K562 (cell line): Measurements from ENCODE around the gene SPDYE17. TPM values are rescaled to one million over a fixed set of nuclear protein-coding genes. Genes with fewer than 3 reads are reported as not detected.
A peak's percentile ranks its signal among the peaks of the same experiment; 100 is the strongest.
"Not testable (repeated sequence)": the region's sequence is repeated elsewhere in the genome, so short reads cannot be mapped to it uniquely, and the experiment has no call there.

Experiments
- ATAC-seq: fragments of 200-7000 bp; cut with Tn5 transposase; 3 replicates; pipeline ENCODE4 v1.9.1; 2020; ENCODE audit warnings: moderate library complexity
- BruUV-seq: library from RNA; stranded (reverse); fragments of 400-500 nt; replicated peaks from 2 replicates; lab custom pipeline; 2021; lab: Mats Ljungman, UMichigan
- CTCF ChIA-PET: fragments of 300-600 bp; formaldehyde crosslinking; extraction: SDS; loops from one replicate; lab custom pipeline; 2021; ENCODE audit warnings: low intra/inter-chr PET ratio; lab: Yijun Ruan, JAX
- POLR2A ChIA-PET: fragments of 300-600, 350-650 bp; sonication (Branson Sonifier 250); formaldehyde crosslinking; extraction: SDS; loops from one replicate; lab custom pipeline; 2021; ENCODE audit warnings: antibody characterized with exemption, inconsistent platforms; lab: Yijun Ruan, JAX
- DNase-seq, 4 experiments: peaks; one replicate each; pipeline versions ENCODE4 v3.0.0 to v3.0.0-alpha.2; 2011 to 2018; ENCODE audit warnings: low spot score in 3 of 4, mixed read lengths in 3 of 4; ENCODE audit errors: extremely low read depth in 1 of 4
- FAIRE-seq: peaks from 2 replicates; lab custom pipeline; 2011; peaks lifted over from hg19 to GRCh38; lab: Jason Lieb, UNC
- H2AFZ ChIP-seq: 2 replicates; pipeline ENCODE4 v1.6.0; 2011; ENCODE audit warnings: low read depth, low read length, control low read depth, inconsistent platforms
- H3K27ac ChIP-seq: fragments of 200-600 bp; 3 replicates; pipeline ENCODE4 v1.8.0; 2011; ENCODE audit warnings: low read depth, mild to moderate bottlenecking, control low read depth, inconsistent platforms, low read length, moderate library complexity, mixed read lengths; ENCODE audit errors: extremely low read depth
- H3K27me3 ChIP-seq, 2 experiments: fragments of 300-600 bp in 1 of 2; 2 replicates in 1 of 2; 3 replicates in 1 of 2; pipeline versions ENCODE4 v1.6.0 to v1.8.0; 2011; ENCODE audit warnings: inconsistent platforms in 2 of 2, low read length in 2 of 2, mild to moderate bottlenecking in 1 of 2, mixed read lengths in 1 of 2, moderate library complexity in 1 of 2; ENCODE audit not compliant: control insufficient read depth in 2 of 2, insufficient read depth in 2 of 2
- H3K36me3 ChIP-seq: fragments of 300-600 bp; 3 replicates; pipeline ENCODE4 v1.8.0; 2011; ENCODE audit warnings: mild to moderate bottlenecking, low read length, inconsistent platforms; ENCODE audit not compliant: control insufficient read depth, insufficient read depth
- H3K4me1 ChIP-seq, 2 experiments: fragments of 200-600 bp in 1 of 2; replicated peaks in 1 of 2; 2 replicates in 1 of 2; 3 replicates in 1 of 2; pipeline versions ENCODE4 v1.5.1 to v1.8.0; 2011; ENCODE audit warnings: inconsistent platforms in 2 of 2, low read length in 2 of 2, mild to moderate bottlenecking in 1 of 2, mixed read lengths in 1 of 2, moderate library complexity in 1 of 2; ENCODE audit not compliant: control insufficient read depth in 2 of 2, insufficient read depth in 2 of 2
- H3K4me2 ChIP-seq: 2 replicates; pipeline ENCODE4 v1.6.1; 2011; ENCODE audit warnings: low read length, control low read depth, inconsistent platforms, mixed read lengths; ENCODE audit not compliant: insufficient read depth
- H3K4me3 ChIP-seq: fragments of 200-600 bp; sonication (generic), shearing (Covaris generic); 2 replicates; pipeline ENCODE4 v1.5.1; 2016; ENCODE audit warnings: control low read depth, inconsistent platforms
- H3K79me2 ChIP-seq: fragments of 200-600 bp; 3 replicates; pipeline ENCODE4 v1.8.0; 2011; ENCODE audit warnings: low read length, inconsistent platforms; ENCODE audit not compliant: control insufficient read depth, insufficient read depth
- H3K9ac ChIP-seq, 2 experiments: 2 replicates each; pipeline versions ENCODE4 v1.6.0 to v1.6.1; 2011; ENCODE audit warnings: low read depth in 2 of 2, low read length in 2 of 2, control low read depth in 1 of 2, inconsistent platforms in 1 of 2, mild to moderate bottlenecking in 1 of 2, mixed read lengths in 1 of 2; ENCODE audit not compliant: insufficient read depth in 1 of 2
- H3K9me1 ChIP-seq: one replicate; pipeline ENCODE4 v1.6.0; 2011; ENCODE audit warnings: inconsistent platforms, mild to moderate bottlenecking, low read length, moderate library complexity; ENCODE audit not compliant: control insufficient read depth, insufficient read depth
- H3K9me3 ChIP-seq: replicated peaks from 2 replicates; pipeline ENCODE4 v1.5.1; 2011; ENCODE audit warnings: low read depth, low read length, inconsistent platforms; ENCODE audit not compliant: control insufficient read depth, insufficient read depth
- H4K20me1 ChIP-seq: replicated peaks from 2 replicates; pipeline ENCODE4 v1.6.1; 2011; ENCODE audit warnings: low read length, inconsistent platforms, mixed read lengths; ENCODE audit not compliant: control insufficient read depth, insufficient read depth
- WGBS: fragments of 100-300 bp; shearing (Covaris generic); methylation state at CpG from one replicate; pipeline ENCODE4 v1.1.6; 2016; ENCODE audit warnings: low coverage, mixed read lengths; ENCODE audit not compliant: insufficient coverage; ENCODE audit errors: missing lambda C conversion rate; 5-methylcytosine and 5-hydroxymethylcytosine counted together
- in situ Hi-C: fragments of 300-500 bp; cut with MboI; formaldehyde crosslinking; loops from 4 replicates; pipeline ENCODE4 v1.15.0; 2018; ENCODE audit warnings: inconsistent platforms, mixed read lengths
- intact Hi-C: fragments of 100-400 bp; cut with micrococcal nuclease; formaldehyde crosslinking; loops from 2 replicates; pipeline ENCODE4 v1.14.2; 2022
- polyA plus RNA-seq, 8 experiments: library from polyadenylated mRNA; depleted of rRNA in 4 of 8; stranded (reverse) in 5 of 8; unstranded in 3 of 8; fragments of >200 nt; fragmentation: Nextera tagmentation in 2 of 8; fragmentation: Illumina TruSeq in 1 of 8; extraction: Ambion mirVana in 2 of 8; extraction: Trizol in 1 of 8; gene quantifications; 2 replicates each; pipeline versions ENCODE4 v1.2.1 to v1.2.3, GENCODE V29; 2011 to 2014; ENCODE audit warnings: inconsistent platforms in 1 of 8, missing spikeins in 1 of 8
- total RNA-seq, 7 experiments: library from RNA; depleted of rRNA in 6 of 7; stranded (reverse); fragments of >200 nt in 6 of 7; fragmentation: Illumina TruSeq in 2 of 7; extraction: Trizol in 2 of 7; gene quantifications; 2 replicates each; pipeline versions ENCODE4 v1.2.1 to v1.2.3, GENCODE V29; 2011 to 2021; ENCODE audit warnings: low replicate concordance in 1 of 7

SPDYE17 gene
- total and polyA plus RNA-seq, 9 of the 15 experiments (the other 6 are each of a cell fraction or from before 2014, with no cell fraction given) = not detected

GRCh38 chr7:76999474-77000107 lies 32.6 kb downstream of the SPDYE17 start:
- FAIRE-seq, BruUV-seq, H4K20me1 ChIP-seq, H3K9me1 ChIP-seq, DNase-seq, H2AFZ ChIP-seq, POLR2A ChIA-PET, H3K79me2 ChIP-seq, H3K9me3 ChIP-seq, H3K27me3 ChIP-seq, H3K4me3 ChIP-seq, H3K27ac ChIP-seq, CTCF ChIA-PET, H3K36me3 ChIP-seq, H3K4me2 ChIP-seq, H3K9ac ChIP-seq: not testable (repeated sequence)
- in situ Hi-C loops = loop anchor here (5.0 kb wide), 1 partner anchor 497 kb away; no protein-coding TSS in a partner anchor
- ATAC-seq = peak; percentile 23; the same call in 2 of the 3 replicates
- peaks cover 0 to 11% of the 10 kb centered on the region in 2 experiments; a peak in 2 of 5 replicates for H3K4me1 ChIP-seq
- 77% methylated on average over 8 of the region's 37 CpGs for WGBS
- intact Hi-C loops = loop anchor here (10.0 kb wide), 1 partner anchor 495 kb away; no protein-coding TSS in a partner anchor

- CTCF ChIA-PET, BruUV-seq, H3K4me2 ChIP-seq, H3K9me1 ChIP-seq, H3K4me3 ChIP-seq, H2AFZ ChIP-seq, POLR2A ChIA-PET, H3K27ac ChIP-seq, in situ Hi-C loops, H3K79me2 ChIP-seq, H3K27me3 ChIP-seq, H3K36me3 ChIP-seq, H3K9me3 ChIP-seq, H4K20me1 ChIP-seq: not testable (repeated sequence)
- H3K4me1 ChIP-seq = peaks cover 0 to 11% of the 10 kb centered on the region in 2 experiments; a peak in 2 of 5 replicates
- DNase-seq (peak in 3 of 4 experiments; percentile 37 to 79 (median 71)), ATAC-seq (peak; percentile 36; the same call in 2 of the 3 replicates), FAIRE-seq (peak; percentile 86)
- peak overlapping the region in 1 of 2 experiments; percentile 26; a peak in 1 of 4 replicates for H3K9ac ChIP-seq
- intact Hi-C loops = loop anchor here (10.0 kb wide), 1 partner anchor 494 kb away; no protein-coding TSS in a partner anchor
- WGBS = 89% methylated on average over 5 of the region's 11 CpGs
Measured at GRCh38 chr7:76998764-76999450, 33.3 kb downstream of the SPDYE17 start.
